Keratinocyte (primary cell): ENCODE data around the gene SHD. TPM values are rescaled to one million over a fixed set of nuclear protein-coding genes. Genes with fewer than 3 reads are reported as not detected.

ENCODE experiments used
- DNase-seq: peaks from one replicate; pipeline ENCODE4 v3.0.0-alpha.2; 2011; ENCODE audit warnings: low read depth, missing footprints, low spot score
- FAIRE-seq: peaks from 2 replicates; lab custom pipeline; 2011; peaks lifted over from hg19 to GRCh38; lab: Jason Lieb, UNC
- H2AFZ ChIP-seq: 2 replicates; pipeline ENCODE4 v1.6.0; 2012; ENCODE audit warnings: low read length, control low read depth, inconsistent platforms; ENCODE audit not compliant: control insufficient read depth
- H3K27ac ChIP-seq: 2 replicates; pipeline ENCODE4 v1.5.1; 2011; ENCODE audit warnings: low read length; ENCODE audit not compliant: control insufficient read depth, insufficient read depth
- H3K27me3 ChIP-seq: 3 replicates; pipeline ENCODE4 v1.6.0; 2011; ENCODE audit warnings: low read length; ENCODE audit not compliant: control insufficient read depth, insufficient read depth; ENCODE audit errors: extremely low read depth
- H3K36me3 ChIP-seq, 2 experiments: 2 replicates in 1 of 2; 3 replicates in 1 of 2; pipeline ENCODE4 v1.5.1; 2011; ENCODE audit warnings: low read length in 2 of 2, mild to moderate bottlenecking in 1 of 2; ENCODE audit not compliant: control insufficient read depth in 2 of 2, insufficient read depth in 2 of 2; ENCODE audit errors: extremely low read depth in 1 of 2
- H3K4me1 ChIP-seq: 3 replicates; pipeline ENCODE4 v1.5.1; 2011; ENCODE audit warnings: low read length; ENCODE audit not compliant: control insufficient read depth, insufficient read depth; ENCODE audit errors: extremely low read depth
- H3K4me2 ChIP-seq: 3 replicates; pipeline ENCODE4 v1.6.0; 2011; ENCODE audit warnings: low read depth, low read length; ENCODE audit not compliant: control insufficient read depth, insufficient read depth; ENCODE audit errors: extremely low read depth
- H3K4me3 ChIP-seq, 3 experiments: fragments of 200-600 bp in 1 of 3; sonication (generic) in 1 of 3; 2 replicates in 2 of 3; 3 replicates in 1 of 3; pipeline ENCODE4 v1.5.1; 2011 to 2016; ENCODE audit warnings: low read length in 3 of 3, mild to moderate bottlenecking in 3 of 3, control low read depth in 2 of 3, inconsistent platforms in 1 of 3, low read depth in 1 of 3, mixed read lengths in 1 of 3, mixed run types in 1 of 3, moderate library complexity in 1 of 3; ENCODE audit not compliant: control insufficient read depth in 2 of 3, insufficient read depth in 2 of 3; ENCODE audit errors: extremely low read depth in 1 of 3
- H3K79me2 ChIP-seq: 2 replicates; pipeline ENCODE4 v1.6.0; 2012; ENCODE audit warnings: low read length; ENCODE audit not compliant: control insufficient read depth, insufficient read depth
- H3K9ac ChIP-seq: 3 replicates; pipeline ENCODE4 v1.6.0; 2011; ENCODE audit warnings: low read length; ENCODE audit not compliant: control insufficient read depth, insufficient read depth; ENCODE audit errors: extremely low read depth
- H3K9me1 ChIP-seq: 3 replicates; pipeline ENCODE4 v1.6.0; 2011; ENCODE audit warnings: low read length; ENCODE audit not compliant: control insufficient read depth, insufficient read depth; ENCODE audit errors: extremely low read depth
- H3K9me3 ChIP-seq: 2 replicates; pipeline ENCODE4 v1.5.1; 2012; ENCODE audit warnings: low read depth, low read length; ENCODE audit not compliant: control insufficient read depth
- H4K20me1 ChIP-seq: 3 replicates; pipeline ENCODE4 v1.6.0; 2011; ENCODE audit warnings: low read length; ENCODE audit not compliant: control insufficient read depth, insufficient read depth; ENCODE audit errors: extremely low read depth
- EZH2 ChIP-seq: IDR thresholded peaks from one replicate; pipeline ENCODE4 v1.6.1; 2012; ENCODE audit warnings: inconsistent platforms, mild to moderate bottlenecking, low read length, moderate library complexity
- dilution Hi-C: fragments of 300-500 bp; cut with MboI; formaldehyde crosslinking; loops from one replicate; pipeline ENCODE4 v1.7.0; 2020; ENCODE audit warnings: low sequenced_read_pairs; ENCODE audit not compliant: extremely low pct_ligation_motif_present
- polyA plus RNA-seq, 5 experiments: library from polyadenylated mRNA; depleted of rRNA in 3 of 5; stranded (reverse) in 3 of 5; stranded (forward) in 1 of 5; unstranded in 1 of 5; fragments of >200 nt; gene quantifications; 1 replicate in 1 of 5; 2 replicates in 3 of 5; 3 replicates in 1 of 5; pipeline versions ENCODE4 v1.2.1 to v1.2.3, GENCODE V29; 2011 to 2012; ENCODE audit warnings: missing spikeins in 2 of 5, low read depth in 1 of 5, low replicate concordance in 1 of 5
- TF ChIP-seq, protein P1 (sequence below), 3 experiments: IDR thresholded peaks in 1 of 3; conservative IDR thresholded peaks in 1 of 3; optimal IDR thresholded peaks in 1 of 3; 2 replicates in 2 of 3; 3 replicates in 1 of 3; pipeline versions ENCODE3 to v1.5.1; 2011; ENCODE audit warnings: low read length in 3 of 3, mild to moderate bottlenecking in 3 of 3, moderate library complexity in 2 of 3, control low read depth in 1 of 3, inconsistent platforms in 1 of 3; ENCODE audit not compliant: insufficient read depth in 2 of 3; ENCODE audit errors: extremely low read depth in 1 of 3

Gene SHD
- polyA plus RNA-seq, 1 donor (not counting 4 experiments of a cell fraction or from before 2014, with no cell fraction given): not detected

DNA sequence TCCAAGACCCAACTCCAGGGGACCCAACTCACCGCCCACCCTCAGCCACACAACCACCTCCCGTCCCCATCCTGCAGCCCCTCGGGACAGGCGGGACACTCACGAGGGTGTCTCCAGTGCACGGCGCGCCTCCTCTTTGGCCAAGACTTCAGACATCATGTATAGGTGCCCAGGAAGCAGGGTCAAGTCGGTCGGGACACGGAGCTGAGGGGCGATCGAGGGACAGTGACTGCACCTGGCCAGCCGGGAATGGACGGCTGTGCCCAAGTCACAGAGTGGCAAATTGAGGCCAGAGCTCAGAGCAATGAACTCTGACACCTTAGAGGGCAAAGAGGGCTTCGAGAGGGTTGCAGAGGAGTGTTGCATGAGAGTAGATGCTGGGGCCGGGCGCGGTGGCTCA is 50.8 kb downstream of the SHD start:
- no peak for FAIRE-seq
- no peak overlapping the region for H3K27ac ChIP-seq
- H3K4me2 ChIP-seq: no peak overlapping the region
- no peaks in the 10 kb centered on the region for H3K4me1 ChIP-seq
- H3K9ac ChIP-seq: no peak overlapping the region
- H3K9me1 ChIP-seq: no peaks in the 10 kb centered on the region
- H4K20me1 ChIP-seq: no peaks in the 10 kb centered on the region
- H3K27me3 ChIP-seq: no peaks in the 10 kb centered on the region
- TF ChIP-seq EZH2: no peak
- TF ChIP-seq, protein P1, sequence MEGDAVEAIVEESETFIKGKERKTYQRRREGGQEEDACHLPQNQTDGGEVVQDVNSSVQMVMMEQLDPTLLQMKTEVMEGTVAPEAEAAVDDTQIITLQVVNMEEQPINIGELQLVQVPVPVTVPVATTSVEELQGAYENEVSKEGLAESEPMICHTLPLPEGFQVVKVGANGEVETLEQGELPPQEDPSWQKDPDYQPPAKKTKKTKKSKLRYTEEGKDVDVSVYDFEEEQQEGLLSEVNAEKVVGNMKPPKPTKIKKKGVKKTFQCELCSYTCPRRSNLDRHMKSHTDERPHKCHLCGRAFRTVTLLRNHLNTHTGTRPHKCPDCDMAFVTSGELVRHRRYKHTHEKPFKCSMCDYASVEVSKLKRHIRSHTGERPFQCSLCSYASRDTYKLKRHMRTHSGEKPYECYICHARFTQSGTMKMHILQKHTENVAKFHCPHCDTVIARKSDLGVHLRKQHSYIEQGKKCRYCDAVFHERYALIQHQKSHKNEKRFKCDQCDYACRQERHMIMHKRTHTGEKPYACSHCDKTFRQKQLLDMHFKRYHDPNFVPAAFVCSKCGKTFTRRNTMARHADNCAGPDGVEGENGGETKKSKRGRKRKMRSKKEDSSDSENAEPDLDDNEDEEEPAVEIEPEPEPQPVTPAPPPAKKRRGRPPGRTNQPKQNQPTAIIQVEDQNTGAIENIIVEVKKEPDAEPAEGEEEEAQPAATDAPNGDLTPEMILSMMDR (optimal IDR thresholded peaks at IDR 0.05 in 1 of 3, IDR thresholded peaks at IDR 0.05 in 1 of 3, conservative IDR thresholded peaks at IDR 0.05 in 1 of 3; ENCODE audit: extremely low read depth in 1 of 3, insufficient read depth in 2 of 3, low read length in 3 of 3): no peak
- no peaks in the 10 kb centered on the region for H3K9me3 ChIP-seq
- H3K4me3 ChIP-seq: no peak overlapping the region
- dilution Hi-C loops: no loop called here
- no peak overlapping the region for H2AFZ ChIP-seq
- peaks cover 0 to 10% of the 10 kb centered on the region in 2 experiments for H3K36me3 ChIP-seq
- no peak for DNase-seq
- H3K79me2 ChIP-seq: no peaks in the 10 kb centered on the region

DNA sequence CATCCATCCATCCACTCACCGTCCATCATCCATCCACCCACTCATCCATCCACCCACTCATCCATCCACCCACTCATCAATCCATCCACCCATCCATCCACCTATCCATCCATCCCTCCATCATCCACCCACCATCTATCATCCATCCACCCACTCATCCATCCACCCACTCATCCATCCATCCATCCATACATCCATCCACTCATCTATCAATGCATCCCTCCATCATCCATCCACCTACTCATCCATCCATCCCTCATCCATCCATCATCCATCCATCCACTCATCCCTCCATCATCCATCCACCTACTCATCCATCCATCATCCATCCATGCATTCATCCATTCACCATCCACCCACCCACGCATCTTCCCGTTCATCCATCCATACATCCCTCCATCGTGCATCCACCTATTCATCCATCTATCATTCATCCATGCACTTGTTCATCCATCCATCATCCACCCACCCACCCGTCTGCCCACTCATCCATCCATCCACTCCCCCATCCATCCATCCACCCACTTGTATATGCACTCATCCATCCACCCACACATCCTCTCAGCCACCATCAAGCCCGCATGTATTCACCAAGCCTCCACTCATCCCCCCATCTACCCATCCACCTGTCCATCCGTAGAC is 56.0 kb downstream of the SHD start:
- no peak for TF ChIP-seq EZH2
- H3K27ac ChIP-seq: no peak overlapping the region
- H3K36me3 ChIP-seq: peaks cover 0 to 7% of the 10 kb centered on the region in 2 experiments
- H4K20me1 ChIP-seq: no peaks in the 10 kb centered on the region
- no peak overlapping the region for H3K4me3 ChIP-seq
- H3K9me1 ChIP-seq: no peaks in the 10 kb centered on the region
- H2AFZ ChIP-seq: no peak overlapping the region
- DNase-seq (no peak), FAIRE-seq (no peak)
- dilution Hi-C loops: no loop called here
- H3K4me1 ChIP-seq: peaks cover 6% of the 10 kb centered on the region
- H3K4me2 ChIP-seq: no peak overlapping the region
- peaks cover 1% of the 10 kb centered on the region for H3K79me2 ChIP-seq
- no peak overlapping the region for H3K9ac ChIP-seq
- no peaks in the 10 kb centered on the region for H3K27me3 ChIP-seq
- no peaks in the 10 kb centered on the region for H3K9me3 ChIP-seq
